ENCODE data around the gene HIGD2A. TPM values are rescaled to one million over a fixed set of nuclear protein-coding genes. Genes with fewer than 3 reads are reported as not detected.
A peak's percentile ranks its signal among the peaks of the same experiment; 100 is the strongest.

The HIGD2A gene
- total and polyA plus RNA-seq, 10 of the 15 experiments (the other 5 are each of a cell fraction or from before 2014, with no cell fraction given), result 152 to 348 (median 194) TPM

DNA sequence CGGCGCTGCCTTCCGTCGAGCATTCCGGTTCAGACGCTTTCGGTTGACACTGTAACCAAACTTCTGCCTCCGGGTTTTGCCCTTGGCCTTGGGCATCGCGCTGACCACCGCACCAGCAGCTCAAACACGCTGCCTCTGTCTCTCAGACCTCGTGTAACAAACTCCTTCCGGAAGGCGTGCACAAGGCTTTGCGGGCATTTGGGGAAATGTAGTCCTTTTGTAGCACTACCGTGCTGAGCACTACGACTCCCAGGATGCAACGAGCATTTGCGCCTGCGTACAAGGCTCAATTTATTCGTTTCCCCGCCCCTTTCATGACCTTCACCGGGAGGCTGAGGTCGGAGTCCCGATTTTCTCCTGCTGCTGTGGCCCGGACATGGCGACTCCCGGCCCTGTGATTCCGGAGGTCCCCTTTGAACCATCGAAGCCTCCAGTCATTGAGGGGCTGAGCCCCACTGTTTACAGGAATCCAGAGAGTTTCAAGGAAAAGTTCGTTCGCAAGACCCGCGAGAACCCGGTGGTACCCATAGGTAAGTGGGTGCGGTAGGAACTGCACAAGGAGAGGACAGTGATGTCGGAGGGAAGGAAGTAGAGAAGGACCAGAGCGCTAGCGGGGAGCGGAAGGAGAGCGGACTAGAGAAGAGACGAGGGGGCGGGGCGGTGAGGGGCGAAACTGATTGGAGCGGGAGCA, at the start of gene HIGD2A, which contains the start of gene NOP16 (continued):
- TF ChIP-seq, protein P1, sequence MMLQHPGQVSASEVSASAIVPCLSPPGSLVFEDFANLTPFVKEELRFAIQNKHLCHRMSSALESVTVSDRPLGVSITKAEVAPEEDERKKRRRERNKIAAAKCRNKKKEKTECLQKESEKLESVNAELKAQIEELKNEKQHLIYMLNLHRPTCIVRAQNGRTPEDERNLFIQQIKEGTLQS (IDR thresholded peaks at IDR 0.05; ENCODE audit: borderline replicate concordance, extremely low read depth, low read depth, low read length), result no peak
- TF ChIP-seq NRF1 (conservative IDR thresholded peaks at IDR 0.05; ENCODE audit: low read depth, low read length) (no peak), TARDBP (IDR thresholded peaks at IDR 0.05; ENCODE audit: borderline replicate concordance) (peak; percentile 26; the same call in 1 of the 2 replicates), NFXL1 (IDR thresholded peaks at IDR 0.05; ENCODE audit: borderline replicate concordance) (no peak), ZSCAN29 (IDR thresholded peaks at IDR 0.05) (no peak), POLR2AphosphoS5 (IDR thresholded peaks at IDR 0.05; ENCODE audit: low read length) (peak; percentile 70), BHLHE40 (IDR thresholded peaks at IDR 0.05; ENCODE audit: borderline replicate concordance in 1 of 2, low read depth in 2 of 2, low read length in 1 of 2) (peak; percentile 44 to 54; a peak in 3 of 4 replicates), E2F8 (IDR thresholded peaks at IDR 0.05; ENCODE audit: low read depth, partially characterized antibody) (peak; percentile 96), HDAC2 (IDR thresholded peaks at IDR 0.05) (no peak; the same call in 1 of the 2 replicates), BACH1 (IDR thresholded peaks at IDR 0.05; ENCODE audit: borderline replicate concordance) (0 out of 2 replicates have a peak, but pooled peaks have one; percentile 22), ZBTB33 (IDR thresholded peaks at IDR 0.05) (0 out of 2 replicates have a peak, but pooled peaks have one; percentile 7), BCLAF1 (IDR thresholded peaks at IDR 0.05) (no peak), CREB1 (IDR thresholded peaks at IDR 0.05; ENCODE audit: low read depth) (peak; percentile 77), ELK1 (IDR thresholded peaks at IDR 0.05; ENCODE audit: low read depth, low read length) (peak; percentile 81), SP1 (IDR thresholded peaks at IDR 0.05; ENCODE audit: low read depth, low read length) (peak; percentile 67)
- TF ChIP-seq, protein P2, sequence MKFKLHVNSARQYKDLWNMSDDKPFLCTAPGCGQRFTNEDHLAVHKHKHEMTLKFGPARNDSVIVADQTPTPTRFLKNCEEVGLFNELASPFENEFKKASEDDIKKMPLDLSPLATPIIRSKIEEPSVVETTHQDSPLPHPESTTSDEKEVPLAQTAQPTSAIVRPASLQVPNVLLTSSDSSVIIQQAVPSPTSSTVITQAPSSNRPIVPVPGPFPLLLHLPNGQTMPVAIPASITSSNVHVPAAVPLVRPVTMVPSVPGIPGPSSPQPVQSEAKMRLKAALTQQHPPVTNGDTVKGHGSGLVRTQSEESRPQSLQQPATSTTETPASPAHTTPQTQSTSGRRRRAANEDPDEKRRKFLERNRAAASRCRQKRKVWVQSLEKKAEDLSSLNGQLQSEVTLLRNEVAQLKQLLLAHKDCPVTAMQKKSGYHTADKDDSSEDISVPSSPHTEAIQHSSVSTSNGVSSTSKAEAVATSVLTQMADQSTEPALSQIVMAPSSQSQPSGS (IDR thresholded peaks at IDR 0.05; ENCODE audit: low read length), result no peak
